ENCODE measurements around the gene CCDC38. TPM values are rescaled to one million over a fixed set of nuclear protein-coding genes. Genes with fewer than 3 reads are reported as not detected.

CCDC38 gene
- total and polyA plus RNA-seq, 9 of the 15 experiments (the other 6 are each of a cell fraction or from before 2014, with no cell fraction given): not detected

DNA sequence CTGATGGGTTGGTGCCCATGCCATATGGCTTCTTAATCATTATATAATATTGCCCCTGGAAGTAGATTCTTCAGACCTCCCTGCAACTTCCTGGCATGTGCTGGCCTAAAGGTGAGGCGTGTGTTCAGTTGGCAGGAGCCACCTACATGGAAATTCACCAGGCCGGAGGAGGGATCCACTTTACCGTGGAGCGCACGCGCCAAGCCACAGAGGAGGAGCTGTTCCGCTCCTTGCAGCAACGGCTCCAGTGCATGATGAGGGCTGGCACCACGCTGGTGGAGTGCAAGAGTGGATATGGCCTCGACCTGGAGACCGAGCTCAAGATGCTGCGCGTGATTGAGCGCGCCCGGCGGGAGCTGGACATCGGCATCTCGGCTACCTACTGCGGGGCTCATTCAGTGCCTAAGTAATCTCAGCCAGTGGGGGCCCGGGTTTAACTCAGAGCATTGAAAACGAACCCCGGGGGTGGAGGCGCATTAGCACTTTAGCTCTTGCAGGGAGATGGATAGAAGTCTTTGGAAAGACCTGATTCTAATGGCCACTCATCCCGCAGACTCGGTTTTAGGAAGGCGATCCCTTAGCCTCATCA, 14.2 kb upstream of the CCDC38 start:
- H3K9me1 ChIP-seq (ENCODE audit: control insufficient read depth, insufficient read depth, low read length): no peaks in the 10 kb centered on the region
- no TSS peak for BruUV-seq (replicated peaks)
- FAIRE-seq (no peak), ATAC-seq (no peak), DNase-seq (ENCODE audit: extremely low read depth in 1 of 4, low spot score in 3 of 4) (no peak)
- intact Hi-C loops (cut with micrococcal nuclease) (no loop called here), in situ Hi-C loops (cut with MboI) (no loop called here)
- no peaks in the 10 kb centered on the region for H3K79me2 ChIP-seq (ENCODE audit: control insufficient read depth, insufficient read depth, low read length)
- 33% methylated on average over 27 of the region's 27 CpGs for WGBS (ENCODE audit: insufficient coverage, low coverage, missing lambda C conversion rate)
- H2AFZ ChIP-seq (ENCODE audit: low read depth, low read length): no peak overlapping the region
- ChIA-PET CTCF (ENCODE audit: low intra/inter-chr PET ratio) (no interaction called here), POLR2A (no interaction called here)
- H3K4me1 ChIP-seq (replicated peaks in 1 of 2; ENCODE audit: control insufficient read depth in 2 of 2, insufficient read depth in 2 of 2, low read length in 2 of 2): no peaks in the 10 kb centered on the region
- H3K27ac ChIP-seq (ENCODE audit: extremely low read depth, low read depth, low read length): no peak overlapping the region
- H3K36me3 ChIP-seq (ENCODE audit: control insufficient read depth, insufficient read depth, low read length): no peaks in the 10 kb centered on the region
- H3K27me3 ChIP-seq (ENCODE audit: control insufficient read depth in 2 of 2, insufficient read depth in 2 of 2, low read length in 2 of 2): peaks cover 2 to 8% of the 10 kb centered on the region in 2 experiments; a peak in 3 of 5 replicates
- 0 out of 4 replicates have a peak overlapping the region, but pooled peaks of 1 of the 2 experiments have one; percentile 20 for H3K9ac ChIP-seq (ENCODE audit: insufficient read depth in 1 of 2, low read depth in 2 of 2, low read length in 2 of 2)
- H3K4me2 ChIP-seq (ENCODE audit: insufficient read depth, low read length): no peak overlapping the region
- H3K9me3 ChIP-seq (replicated peaks; ENCODE audit: control insufficient read depth, insufficient read depth, low read depth, low read length): no peaks in the 10 kb centered on the region
- H3K4me3 ChIP-seq: no peak overlapping the region
- TF ChIP-seq BACH1 (tag; IDR thresholded peaks at IDR 0.05): no peak
- no peak for TF ChIP-seq TRIM24 (IDR thresholded peaks at IDR 0.05)
- no peak for TF ChIP-seq TBL1XR1 (IDR thresholded peaks at IDR 0.05; ENCODE audit: low read length in 2 of 2)
- no peak for TF ChIP-seq HNRNPLL (IDR thresholded peaks at IDR 0.05; ENCODE audit: low read depth, low read length, poor library complexity, severe bottlenecking)
- TF ChIP-seq RBM25 (IDR thresholded peaks at IDR 0.05; ENCODE audit: low read depth, low read length, severe bottlenecking): no peak
- TF ChIP-seq KDM5B (IDR thresholded peaks at IDR 0.05; ENCODE audit: insufficient replicate concordance, low read depth, low read length): no peak
- no peak for TF ChIP-seq SIX5 (IDR thresholded peaks at IDR 0.05; ENCODE audit: borderline replicate concordance in 1 of 2, insufficient read depth in 1 of 2, low read depth in 1 of 2, low read length in 2 of 2)
- H4K20me1 ChIP-seq (replicated peaks; ENCODE audit: control insufficient read depth, insufficient read depth, low read length): no peaks in the 10 kb centered on the region
